ENCODE data around the gene NOTCH2. TPM values are rescaled to one million over a fixed set of nuclear protein-coding genes. Genes with fewer than 3 reads are reported as not detected.

Gene NOTCH2
- total and polyA plus RNA-seq, 2 experiments from 2014 or later, result 8.5 to 56.6 TPM

DNA sequence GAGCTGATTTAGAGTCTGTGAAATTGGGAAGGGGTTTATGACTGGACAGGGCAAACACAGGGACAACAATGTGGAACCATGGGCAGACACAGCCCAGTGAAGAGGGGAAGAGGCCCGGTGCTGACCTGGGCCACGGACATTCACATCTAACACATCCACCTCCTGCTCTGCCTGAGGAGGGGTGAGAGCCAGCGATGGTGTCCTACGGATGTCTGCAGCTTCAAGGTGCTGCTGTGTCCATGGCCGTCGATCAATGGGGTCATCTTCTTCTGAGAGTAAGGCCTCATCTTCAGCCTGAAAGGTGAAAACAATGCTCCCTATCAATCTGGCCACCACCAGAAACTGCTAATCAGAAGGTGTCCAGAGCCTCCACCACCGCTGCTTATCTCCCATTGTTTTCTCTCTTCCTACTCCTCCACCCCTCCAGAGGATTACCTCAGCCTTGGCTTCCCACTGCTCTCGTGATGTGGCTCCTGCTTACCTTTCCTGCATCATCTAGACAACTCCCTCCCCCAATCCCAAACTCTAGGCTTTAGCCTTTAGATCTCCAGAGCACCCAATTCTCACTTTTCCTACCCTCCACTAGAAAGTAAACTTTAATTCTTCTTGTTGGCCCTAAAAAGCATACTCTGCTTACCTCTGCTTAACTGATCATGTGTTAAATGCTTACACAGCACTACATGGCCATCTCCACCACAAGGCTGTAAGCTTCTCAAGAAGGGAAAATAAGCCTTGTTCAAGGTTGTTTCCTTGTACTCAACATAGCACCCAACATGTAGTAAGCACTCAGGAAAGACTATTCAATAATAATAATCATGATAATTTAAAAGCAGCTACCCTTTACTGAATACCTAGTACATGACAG is 149.1 kb downstream of the NOTCH2 start (continued):
- TF ChIP-seq CTCF (conservative IDR thresholded peaks at IDR 0.05; ENCODE audit: low read depth in 2 of 2), result no peak
- TF ChIP-seq EZH2phosphoT487 (IDR thresholded peaks at IDR 0.05; ENCODE audit: unreplicated experiment), result no peak
- TF ChIP-seq, protein P1, sequence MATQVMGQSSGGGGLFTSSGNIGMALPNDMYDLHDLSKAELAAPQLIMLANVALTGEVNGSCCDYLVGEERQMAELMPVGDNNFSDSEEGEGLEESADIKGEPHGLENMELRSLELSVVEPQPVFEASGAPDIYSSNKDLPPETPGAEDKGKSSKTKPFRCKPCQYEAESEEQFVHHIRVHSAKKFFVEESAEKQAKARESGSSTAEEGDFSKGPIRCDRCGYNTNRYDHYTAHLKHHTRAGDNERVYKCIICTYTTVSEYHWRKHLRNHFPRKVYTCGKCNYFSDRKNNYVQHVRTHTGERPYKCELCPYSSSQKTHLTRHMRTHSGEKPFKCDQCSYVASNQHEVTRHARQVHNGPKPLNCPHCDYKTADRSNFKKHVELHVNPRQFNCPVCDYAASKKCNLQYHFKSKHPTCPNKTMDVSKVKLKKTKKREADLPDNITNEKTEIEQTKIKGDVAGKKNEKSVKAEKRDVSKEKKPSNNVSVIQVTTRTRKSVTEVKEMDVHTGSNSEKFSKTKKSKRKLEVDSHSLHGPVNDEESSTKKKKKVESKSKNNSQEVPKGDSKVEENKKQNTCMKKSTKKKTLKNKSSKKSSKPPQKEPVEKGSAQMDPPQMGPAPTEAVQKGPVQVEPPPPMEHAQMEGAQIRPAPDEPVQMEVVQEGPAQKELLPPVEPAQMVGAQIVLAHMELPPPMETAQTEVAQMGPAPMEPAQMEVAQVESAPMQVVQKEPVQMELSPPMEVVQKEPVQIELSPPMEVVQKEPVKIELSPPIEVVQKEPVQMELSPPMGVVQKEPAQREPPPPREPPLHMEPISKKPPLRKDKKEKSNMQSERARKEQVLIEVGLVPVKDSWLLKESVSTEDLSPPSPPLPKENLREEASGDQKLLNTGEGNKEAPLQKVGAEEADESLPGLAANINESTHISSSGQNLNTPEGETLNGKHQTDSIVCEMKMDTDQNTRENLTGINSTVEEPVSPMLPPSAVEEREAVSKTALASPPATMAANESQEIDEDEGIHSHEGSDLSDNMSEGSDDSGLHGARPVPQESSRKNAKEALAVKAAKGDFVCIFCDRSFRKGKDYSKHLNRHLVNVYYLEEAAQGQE (IDR thresholded peaks at IDR 0.05; ENCODE audit: unreplicated experiment), result no peak

GRCh38 chr1:119919241-119919640 is 150.2 kb downstream of the NOTCH2 start:
- H3K4me2 ChIP-seq, result no peak overlapping the region
- ATAC-seq (no peak), DNase-seq (ENCODE audit: low spot score) (no peak)
- H3K9me3 Mint-ChIP-seq, result no peaks in the 10 kb centered on the region; the same call in 2 of the 3 replicates
- H3K36me3 ChIP-seq (ENCODE audit: insufficient read depth), result peaks cover 18% of the 10 kb centered on the region
- H3K27me3 Mint-ChIP-seq (ENCODE audit: insufficient read depth, low read depth, poor library complexity), result no peaks in the 10 kb centered on the region
- no peak overlapping the region for H3K27ac ChIP-seq (ENCODE audit: low read depth)
- H4K20me1 ChIP-seq (replicated peaks; ENCODE audit: insufficient read depth), result peaks cover 5% of the 10 kb centered on the region
- H3K27ac Mint-ChIP-seq, result no peak overlapping the region
- peaks cover 2% of the 10 kb centered on the region; the same call in 1 of the 3 replicates for H3K4me1 Mint-ChIP-seq
- H3K9me2 ChIP-seq (ENCODE audit: insufficient read depth), result no peaks in the 10 kb centered on the region; the same call in 1 of the 2 replicates
- peaks cover 43% of the 10 kb centered on the region for H3K36me3 Mint-ChIP-seq (ENCODE audit: low read depth)
- no peak overlapping the region for H3K4me3 ChIP-seq
- H3K4me3 Mint-ChIP-seq, result no peak overlapping the region
- no peak for TF ChIP-seq STAT1 (IDR thresholded peaks at IDR 0.05; ENCODE audit: unreplicated experiment)
- TF ChIP-seq EZH2phosphoT487 (IDR thresholded peaks at IDR 0.05; ENCODE audit: unreplicated experiment), result no peak
- no peak for TF ChIP-seq CTCF (conservative IDR thresholded peaks at IDR 0.05; ENCODE audit: low read depth in 2 of 2)
- no peak for TF ChIP-seq CREB1 (CRISPR knock-in tag; IDR thresholded peaks at IDR 0.05; ENCODE audit: low read depth)
- no peaks in the 10 kb centered on the region for H3K27me3 ChIP-seq (ENCODE audit: insufficient read depth)
- H3K79me2 ChIP-seq (replicated peaks; ENCODE audit: insufficient read depth), result no peaks in the 10 kb centered on the region
- H3K4me1 ChIP-seq (ENCODE audit: insufficient read depth), result no peaks in the 10 kb centered on the region
- H2AFZ ChIP-seq, result no peak overlapping the region
- no peaks in the 10 kb centered on the region for H3F3A ChIP-seq (replicated peaks; ENCODE audit: low read depth)

Measured in GM23338 (cell line).